ENCODE results near the gene MITF.

GRCh38 chr3:69888040-69888942, 149.0 kb downstream of the MITF start:
- TF ChIP-seq POLR2A (IDR thresholded peaks at IDR 0.05) (no peak), CTCF (IDR thresholded peaks at IDR 0.05) (no peak)
